OCI-LY7 (cell line): ENCODE results near the gene UBE2K. TPM values are rescaled to one million over a fixed set of nuclear protein-coding genes. Genes with fewer than 3 reads are reported as not detected.

ENCODE experiments used
- BruUV-seq: library from RNA; stranded (reverse); fragments of 400-500 nt; replicated peaks from 2 replicates; lab custom pipeline; 2021; lab: Mats Ljungman, UMichigan
- CTCF ChIA-PET: fragments of 300-600 bp; sonication (Branson Sonifier 250); formaldehyde crosslinking; loops from one replicate; lab custom pipeline; 2022; ENCODE audit warnings: antibody characterized with exemption; ENCODE audit not compliant: unreplicated experiment; lab: Charles Lee
- POLR2A ChIA-PET: fragments of 300-600 bp; sonication (Branson Sonifier 250); formaldehyde crosslinking; loops from one replicate; lab custom pipeline; 2022; ENCODE audit warnings: antibody characterized with exemption; lab: Charles Lee
- DNase-seq: peaks from one replicate; pipeline ENCODE4 v3.0.0-alpha.2; 2015; ENCODE audit warnings: low spot score
- H2AFZ ChIP-seq: fragments of 200-600 bp; sonication (generic), shearing (Covaris generic); 2 replicates; pipeline ENCODE4 v1.6.1; 2014; ENCODE audit warnings: mild to moderate bottlenecking, antibody characterized with exemption, low read length, moderate library complexity
- H3K27ac ChIP-seq: fragments of 200-600 bp; sonication (generic); 2 replicates; pipeline ENCODE4 v1.5.1; 2014; ENCODE audit warnings: mixed run types, low read depth, mild to moderate bottlenecking, moderate library complexity, low read length, inconsistent platforms; ENCODE audit not compliant: poor library complexity, severe bottlenecking
- H3K36me3 ChIP-seq: fragments of 200-600 bp; sonication (generic); 2 replicates; pipeline ENCODE4 v1.6.1; 2014; ENCODE audit warnings: mild to moderate bottlenecking, antibody characterized with exemption, low read length, moderate library complexity, mixed read lengths; ENCODE audit not compliant: insufficient read depth
- H3K4me1 ChIP-seq: fragments of 200-600 bp; sonication (generic); 2 replicates; pipeline ENCODE4 v1.5.1; 2014; ENCODE audit warnings: mild to moderate bottlenecking, low read length; ENCODE audit not compliant: insufficient read depth, poor library complexity, severe bottlenecking
- H3K4me2 ChIP-seq: fragments of 200-600 bp; sonication (generic); 2 replicates; pipeline ENCODE4 v1.6.1; 2014; ENCODE audit warnings: mild to moderate bottlenecking, low read length
- H3K4me3 ChIP-seq: fragments of 200-600 bp; sonication (generic); 2 replicates; pipeline ENCODE4 v1.5.1; 2014; ENCODE audit warnings: mild to moderate bottlenecking, low read depth, low read length; ENCODE audit not compliant: poor library complexity, severe bottlenecking
- H3K79me2 ChIP-seq: fragments of 200-600 bp; sonication (generic); 2 replicates; pipeline ENCODE4 v1.6.1; 2016; ENCODE audit warnings: low read depth, mild to moderate bottlenecking, low read length, moderate library complexity, mixed read lengths; ENCODE audit not compliant: insufficient read depth
- H3K9me2 ChIP-seq: fragments of 200-600 bp; sonication (generic); 2 replicates; pipeline ENCODE4 v1.6.1; 2016; ENCODE audit warnings: mild to moderate bottlenecking, low read length, mixed read lengths; ENCODE audit not compliant: insufficient read depth
- H3K9me3 ChIP-seq: fragments of 200-600 bp; sonication (generic); 2 replicates; pipeline ENCODE4 v1.6.1; 2014; ENCODE audit warnings: mild to moderate bottlenecking, mixed run types, low read length, mixed read lengths
- H4K20me1 ChIP-seq: fragments of 200-600 bp; sonication (generic); 2 replicates; pipeline ENCODE4 v1.6.1; 2014; ENCODE audit warnings: mild to moderate bottlenecking, antibody characterized with exemption, low read length, moderate library complexity, mixed read lengths; ENCODE audit not compliant: insufficient read depth
- CTCF ChIP-seq: fragments of 200-600 bp; sonication (generic); conservative IDR thresholded peaks from 2 replicates; pipeline ENCODE4 v1.5.1; 2014; ENCODE audit warnings: mild to moderate bottlenecking, antibody characterized with exemption, low read length, moderate library complexity, mixed read lengths
- EZH2phosphoT487 ChIP-seq: fragments of 200-600 bp; sonication (generic); IDR thresholded peaks from 2 replicates; pipeline ENCODE4 v1.6.1; 2018; ENCODE audit warnings: low read depth, borderline replicate concordance, mild to moderate bottlenecking, mixed run types, antibody characterized with exemption, low read length, moderate library complexity, mixed read lengths
- intact Hi-C: fragments of 100-400 bp; cut with micrococcal nuclease; formaldehyde crosslinking; loops from one replicate; pipeline ENCODE4 v1.10.0; 2022; ENCODE audit not compliant: unreplicated experiment
- total RNA-seq, 2 experiments: library from RNA; depleted of rRNA in 1 of 2; stranded (reverse); fragments of >200 nt in 1 of 2; shearing (Covaris generic) in 1 of 2; gene quantifications; 2 replicates each; pipeline ENCODE4 v1.2.3, GENCODE V29; 2014 to 2022

UBE2K gene
- total RNA-seq, 2 experiments from 2014 or later: 20.8 to 88.0 TPM

- Histone ChIP-seq H3K79me2 (no peaks in the 10 kb centered on the region), H3K36me3 (no peaks in the 10 kb centered on the region), H3K4me3 (no peak overlapping the region), H3K9me3 (no peaks in the 10 kb centered on the region), H2AFZ (no peak overlapping the region), H3K4me2 (no peak overlapping the region), H3K9me2 (no peaks in the 10 kb centered on the region), H4K20me1 (no peaks in the 10 kb centered on the region), H3K27ac (no peak overlapping the region), H3K4me1 (peaks cover 5% of the 10 kb centered on the region)
- CTCF ChIA-PET: no interaction called here
- POLR2A ChIA-PET: no interaction called here
- TF ChIP-seq EZH2phosphoT487: no peak
- TF ChIP-seq CTCF: no peak
- BruUV-seq: no TSS peak
- no peak for DNase-seq
- intact Hi-C loops: no loop called here
These were observed 37.2 kb upstream of the UBE2K start for GRCh38 chr4:39660757-39661156.

GRCh38 chr4:39662683-39663082, 35.3 kb upstream of the UBE2K start:
- TF ChIP-seq EZH2phosphoT487: no peak
- TF ChIP-seq CTCF: no peak
- Histone ChIP-seq H3K27ac (no peak overlapping the region), H3K4me3 (no peak overlapping the region), H3K36me3 (no peaks in the 10 kb centered on the region), H3K9me3 (no peaks in the 10 kb centered on the region), H3K4me2 (no peak overlapping the region), H3K4me1 (no peaks in the 10 kb centered on the region), H2AFZ (no peak overlapping the region), H3K9me2 (no peaks in the 10 kb centered on the region), H4K20me1 (no peaks in the 10 kb centered on the region), H3K79me2 (no peaks in the 10 kb centered on the region)
- no peak for DNase-seq
- BruUV-seq: no TSS peak
- POLR2A ChIA-PET: interaction anchor here (0.6 to 1.9 kb wide), 4 partner anchors 8 to 226 kb away, joined by 4 to 5 read pairs (median 4); no protein-coding TSS in a partner anchor
- CTCF ChIA-PET: no interaction called here
- intact Hi-C loops: no loop called here

GRCh38 chr4:39664828-39665731, 32.9 kb upstream of the UBE2K start:
- CTCF ChIA-PET: no interaction called here
- Histone ChIP-seq H3K79me2 (no peaks in the 10 kb centered on the region), H3K9me2 (no peaks in the 10 kb centered on the region), H2AFZ (no peak overlapping the region), H3K9me3 (no peaks in the 10 kb centered on the region), H3K4me1 (no peaks in the 10 kb centered on the region), H3K4me2 (no peak overlapping the region), H3K27ac (no peak overlapping the region), H4K20me1 (no peaks in the 10 kb centered on the region), H3K36me3 (no peaks in the 10 kb centered on the region), H3K4me3 (no peak overlapping the region)
- DNase-seq: no peak
- intact Hi-C loops: no loop called here
- no TSS peak for BruUV-seq
- TF ChIP-seq EZH2phosphoT487 (no peak), CTCF (no peak)
- POLR2A ChIA-PET: interaction anchor here (0.5 to 0.7 kb wide), 3 partner anchors 36 to 774 kb away, joined by 3 read pairs; no protein-coding TSS in a partner anchor
